DMS 273 (cell line): ENCODE data around the gene DIP2C.

Experiments
- DNase-seq: peaks from one replicate; lab custom pipeline; 2025; ENCODE audit not compliant: unreplicated experiment; lab: John Stamatoyannopoulos, UW

Gene DIP2C

GRCh38 chr10:628386-629045, 61.0 kb downstream of the DIP2C start:
- DNase-seq = no peak

- DNase-seq = no peak
These were observed 62.2 kb downstream of the DIP2C start for GRCh38 chr10:627032-627992.

DNA sequence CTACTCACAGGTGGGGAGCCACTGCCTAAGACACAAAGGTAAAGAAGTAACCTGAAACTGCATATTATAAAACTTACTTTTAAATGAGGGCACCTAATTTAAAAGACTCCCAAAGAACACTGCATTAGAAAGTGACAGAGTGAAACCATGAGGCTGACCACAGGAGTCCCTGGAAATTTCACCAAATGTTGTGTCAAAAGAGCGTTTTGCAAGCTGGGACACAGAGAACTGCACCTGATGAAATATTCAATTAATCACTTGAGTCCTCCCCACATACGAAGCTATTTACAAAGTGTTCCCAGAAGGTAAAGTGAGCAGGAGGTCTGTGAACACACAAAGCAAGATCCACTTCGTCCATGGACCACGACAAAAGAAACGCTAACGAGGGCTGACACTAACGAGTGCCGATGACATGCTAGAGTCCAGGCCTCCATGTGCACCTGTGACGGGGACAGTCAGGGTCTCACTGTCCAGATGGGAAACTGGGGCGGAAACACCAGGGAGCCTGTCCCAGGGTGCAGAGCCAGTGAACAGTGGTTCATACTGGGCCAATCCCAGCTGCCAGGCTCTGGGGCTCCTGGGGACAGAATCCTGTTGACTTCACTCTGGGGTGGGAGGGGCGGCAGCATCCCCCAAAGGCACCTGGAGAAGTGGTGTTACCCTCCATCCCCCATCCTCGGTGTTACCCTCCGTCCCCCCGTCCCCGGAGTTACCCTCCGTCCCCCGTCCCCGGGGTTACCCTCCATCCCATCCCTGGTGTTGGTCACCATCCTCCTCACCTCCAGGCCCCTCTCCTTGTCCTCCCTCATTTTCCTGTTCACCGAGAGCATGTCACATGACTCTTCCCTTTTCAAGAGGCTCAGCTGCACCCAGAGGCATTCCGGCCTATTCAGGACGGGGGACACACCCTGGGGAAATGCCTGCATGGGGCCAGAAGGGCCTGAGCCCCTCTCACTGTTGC, 63.4 kb downstream of the DIP2C start:
- no peak for DNase-seq

- DNase-seq = no peak
These were observed 64.2 kb downstream of the DIP2C start for GRCh38 chr10:625333-625696.

DNA sequence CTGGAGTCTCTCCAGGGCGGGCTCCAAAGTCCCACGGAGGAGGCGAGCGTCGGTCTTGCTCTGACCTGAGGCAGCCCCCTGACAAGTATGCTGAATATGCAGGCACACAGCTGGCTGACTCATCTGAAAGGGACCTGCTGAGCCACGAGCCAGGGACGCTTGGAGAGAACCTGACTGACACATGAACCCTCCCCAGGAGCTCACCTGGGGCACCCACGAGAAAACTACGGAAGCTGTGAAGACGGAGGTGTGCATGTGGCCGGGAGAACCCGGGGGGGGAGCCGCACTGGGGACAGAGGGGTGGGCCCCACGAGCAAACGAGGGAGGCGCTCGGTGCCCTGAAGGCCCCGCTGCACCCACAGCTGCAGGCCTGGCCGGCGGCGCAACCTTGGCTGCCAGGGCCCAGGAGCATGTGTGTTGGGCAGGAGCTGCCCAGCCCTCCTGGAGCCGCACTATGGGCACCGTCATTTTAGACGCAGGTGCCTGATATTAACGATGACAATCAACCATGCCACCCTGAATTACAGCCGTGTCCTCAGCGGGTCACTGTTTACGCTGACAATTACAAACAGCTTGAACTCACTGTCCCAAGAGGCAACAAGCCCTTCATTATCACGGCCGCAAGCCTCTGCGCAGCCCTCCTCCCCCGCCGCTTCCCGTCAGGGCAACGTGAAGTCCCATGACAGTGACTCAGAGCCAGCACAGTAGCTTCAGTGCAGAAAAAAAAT, 64.7 kb downstream of the DIP2C start:
- no peak for DNase-seq

DNA sequence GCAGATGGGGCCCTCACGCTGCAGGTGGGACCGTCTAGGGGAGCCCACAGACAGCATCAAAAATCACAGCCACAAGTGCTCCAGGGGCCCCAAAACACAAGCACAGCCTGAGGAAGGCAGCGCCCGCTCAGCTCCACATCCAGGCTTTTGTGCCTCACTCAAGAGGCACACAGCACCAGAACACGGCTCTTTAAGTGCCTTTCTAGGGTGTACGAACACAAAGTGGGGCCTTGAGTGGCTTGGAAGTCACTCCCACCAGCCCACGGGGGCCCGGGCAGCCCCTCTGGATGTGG, 65.2 kb downstream of the DIP2C start:
- no peak for DNase-seq

- no peak for DNase-seq
These were observed 65.8 kb downstream of the DIP2C start for GRCh38 chr10:623477-624311.

DNA sequence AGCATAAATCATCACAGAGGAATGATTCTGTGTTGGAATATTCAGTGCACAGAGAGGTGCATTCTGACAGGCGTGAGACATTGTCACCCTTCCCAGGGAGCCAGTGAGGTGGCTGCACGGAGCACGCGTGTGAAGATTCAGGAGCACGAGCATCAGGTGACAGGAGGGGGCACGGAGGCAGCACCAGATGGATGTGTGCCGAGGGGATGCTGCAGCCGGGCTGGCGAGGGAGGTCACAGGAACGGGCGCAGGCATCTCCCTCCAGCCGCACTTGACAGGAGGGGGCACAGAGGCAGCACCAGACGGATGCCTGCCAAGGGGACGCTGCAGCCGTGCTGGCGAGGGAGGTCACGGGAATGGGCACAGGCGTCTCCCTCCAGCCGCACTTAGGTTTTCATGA, 66.5 kb downstream of the DIP2C start:
- no peak for DNase-seq

DNA sequence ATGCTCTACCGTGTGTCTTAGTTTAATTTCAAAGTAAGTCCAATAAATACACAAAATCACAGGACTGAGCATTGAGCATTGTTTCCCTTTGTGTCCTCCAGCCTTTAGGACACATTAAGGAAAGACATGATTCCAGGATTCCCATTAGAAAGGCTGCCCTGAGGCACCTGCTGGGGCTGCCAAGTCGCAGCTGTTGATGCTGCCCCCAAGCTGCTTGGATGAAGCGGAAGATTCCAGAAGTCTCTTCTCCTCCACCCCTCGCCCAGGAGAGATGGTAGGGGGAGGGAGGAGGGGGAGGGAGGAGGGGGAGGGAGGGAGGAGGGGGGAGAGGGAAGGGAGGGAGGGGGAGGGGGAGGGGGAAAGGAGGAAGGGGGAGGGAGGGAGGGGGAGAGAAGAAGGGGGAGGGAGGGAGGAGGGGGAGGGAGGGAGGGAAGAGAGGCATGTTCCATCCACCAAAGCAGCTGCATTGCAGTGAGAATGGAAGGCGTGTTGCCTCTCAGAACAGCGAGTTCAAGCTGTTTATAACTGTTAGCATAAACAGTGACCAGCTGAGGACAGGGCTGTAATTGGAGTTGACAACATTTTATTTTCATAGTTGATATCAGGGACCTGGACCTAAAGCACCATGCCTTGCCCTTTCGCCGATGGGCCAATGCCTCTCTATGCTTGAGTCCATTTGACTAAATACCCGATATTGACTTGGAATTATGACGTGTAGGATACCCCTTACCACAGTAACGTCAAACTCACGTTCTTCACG, 67.3 kb downstream of the DIP2C start:
- DNase-seq = no peak

DNA sequence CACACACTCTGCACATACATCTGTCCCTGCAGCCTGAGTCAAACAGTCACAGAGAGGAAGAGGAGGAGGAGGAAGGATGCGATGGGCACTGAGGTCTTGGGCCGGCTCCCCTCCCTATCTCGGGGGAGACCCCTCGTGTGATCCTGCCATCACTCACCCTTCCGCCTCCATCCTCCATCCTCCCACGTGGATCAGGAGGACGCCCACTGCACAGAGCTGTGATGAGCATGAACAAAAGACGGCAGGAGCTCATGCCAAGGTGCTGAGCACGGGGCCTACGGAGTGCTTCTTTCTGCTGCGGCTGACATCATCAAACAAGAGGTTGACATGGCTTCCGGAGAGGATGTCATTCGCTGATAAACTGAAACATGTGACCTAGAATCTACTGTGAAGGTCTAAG, 68.0 kb downstream of the DIP2C start:
- no peak for DNase-seq

DNA sequence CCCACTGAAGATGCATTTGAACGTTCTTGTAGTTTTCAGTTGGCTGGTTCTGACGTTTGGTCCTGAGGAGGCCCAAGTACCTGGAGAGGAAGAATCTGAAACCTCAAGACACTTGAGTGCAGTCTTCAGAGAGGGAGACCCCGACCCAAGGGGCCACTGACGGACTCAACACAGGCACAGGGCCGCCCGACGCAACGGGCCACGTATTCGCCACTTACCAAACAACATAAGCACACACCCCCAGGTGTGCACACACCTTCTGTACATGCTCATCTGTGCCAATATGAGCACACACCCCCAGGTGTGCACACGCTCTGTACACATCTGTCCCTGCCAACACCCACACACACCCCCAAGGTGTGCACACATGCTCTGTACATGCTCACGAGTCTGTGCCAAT, 68.5 kb downstream of the DIP2C start:
- no peak for DNase-seq

- no peak for DNase-seq
These were observed 69.1 kb downstream of the DIP2C start for GRCh38 chr10:620417-620816.

DNA sequence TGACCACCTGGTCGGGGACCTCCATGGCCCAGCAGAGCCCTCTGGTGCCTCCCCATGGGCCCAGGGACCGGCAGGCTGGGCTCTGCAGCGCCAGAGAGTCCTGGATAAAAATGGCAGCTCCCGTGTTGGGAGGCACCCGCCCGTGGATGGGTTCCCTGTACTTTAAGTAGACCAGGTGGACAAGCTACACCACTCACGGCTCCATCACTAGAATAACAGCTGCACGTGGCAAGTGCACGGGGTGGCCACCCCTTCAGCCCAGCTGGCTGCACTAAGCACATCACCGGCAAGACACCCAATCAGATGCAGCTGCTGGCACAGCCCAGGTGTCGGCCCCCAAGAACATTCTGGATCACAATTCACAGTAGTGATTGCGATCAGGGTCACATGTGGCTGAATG, 69.8 kb downstream of the DIP2C start:
- no peak for DNase-seq

DNA sequence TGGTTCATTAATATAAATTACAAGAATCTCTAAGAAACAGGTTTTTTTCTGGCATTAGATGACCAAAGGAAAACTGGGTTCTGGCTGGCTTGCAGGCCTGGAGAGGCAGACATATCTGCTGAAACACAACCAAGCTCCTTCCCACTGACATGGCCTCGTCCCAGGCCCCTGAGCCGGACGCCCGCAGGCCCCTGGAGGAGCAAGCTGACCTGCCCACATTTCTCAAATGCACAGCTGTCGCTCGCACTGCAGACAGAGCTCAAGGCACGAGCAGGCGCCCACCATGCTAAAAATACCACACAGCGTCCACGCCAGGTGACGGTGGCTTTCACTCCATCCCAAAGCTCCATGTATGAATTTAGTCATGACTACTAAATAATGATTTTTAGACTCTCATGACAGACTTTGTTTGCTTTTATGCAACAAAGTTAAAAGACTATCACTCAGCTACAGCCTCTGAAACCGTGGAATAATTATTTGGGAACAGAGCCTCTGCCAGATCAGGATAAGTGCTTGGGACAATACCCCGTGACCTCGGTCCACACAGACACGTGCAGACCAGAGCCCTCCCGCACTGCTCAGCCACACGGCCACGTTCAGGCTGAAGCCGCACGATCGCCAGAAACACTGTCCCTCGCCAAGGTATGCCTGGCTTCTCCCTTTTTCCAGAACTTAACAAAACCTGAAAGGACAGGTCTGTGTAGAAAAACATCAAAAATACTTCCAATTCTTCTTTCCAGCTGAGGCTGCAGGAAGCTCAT, 71.1 kb downstream of the DIP2C start:
- DNase-seq = no peak

- DNase-seq = no peak
These were observed 72.0 kb downstream of the DIP2C start for GRCh38 chr10:617471-617870.

GRCh38 chr10:615583-616152, 73.8 kb downstream of the DIP2C start:
- peak; percentile 10 for DNase-seq

GRCh38 chr10:614790-615582, 74.5 kb downstream of the DIP2C start:
- DNase-seq = peak; percentile 58
